Activated CD8-positive, alpha-beta T cell treated with anti-CD3 and anti-CD28 coated beads for 36 hours (primary cell): ENCODE data around the gene MTHFD2. TPM values are rescaled to one million over a fixed set of nuclear protein-coding genes. Genes with fewer than 3 reads are reported as not detected.

Source experiments
- ATAC-seq: fragments of 200-7000 bp; cut with Tn5 transposase; one replicate; pipeline ENCODE4 v1.10.0; 2021; ENCODE audit warnings: mild to moderate bottlenecking, moderate library complexity
- CTCF ChIA-PET: fragments of 350-600 bp; sonication (Branson Sonifier 250); formaldehyde crosslinking; loops from one replicate; lab custom pipeline; 2021; ENCODE audit warnings: antibody characterized with exemption; lab: Charles Lee
- POLR2A ChIA-PET: fragments of 350-600 bp; sonication (Branson Sonifier 250); formaldehyde crosslinking; loops from one replicate; lab custom pipeline; 2021; ENCODE audit warnings: antibody characterized with exemption; lab: Charles Lee
- DNase-seq: peaks from one replicate; pipeline ENCODE4 v3.0.0-alpha.2; 2020
- H3K27ac Mint-ChIP-seq: one replicate; pipeline ENCODE4 v1.8.0; 2021; ENCODE audit warnings: mild to moderate bottlenecking, mixed read lengths
- H3K27me3 Mint-ChIP-seq: one replicate; pipeline ENCODE4 v1.8.0; 2021; ENCODE audit warnings: mixed read lengths
- H3K36me3 Mint-ChIP-seq: one replicate; pipeline ENCODE4 v1.8.0; 2021; ENCODE audit warnings: low read depth, mixed read lengths
- H3K4me1 Mint-ChIP-seq: one replicate; pipeline ENCODE4 v1.8.0; 2021; ENCODE audit warnings: low read depth, mixed read lengths
- H3K4me3 Mint-ChIP-seq: one replicate; pipeline ENCODE4 v1.8.0; 2021; ENCODE audit warnings: mild to moderate bottlenecking, moderate library complexity, mixed read lengths
- H3K9me3 Mint-ChIP-seq: one replicate; pipeline ENCODE4 v1.8.0; 2021; ENCODE audit warnings: mixed read lengths
- CTCF ChIP-seq: fragments of 200-600 bp; IDR thresholded peaks from one replicate; pipeline ENCODE4 v1.8.0; 2022; ENCODE audit warnings: antibody characterized with exemption, mild to moderate bottlenecking
- intact Hi-C: fragments of 100-400 bp; cut with micrococcal nuclease; formaldehyde crosslinking; loops from one replicate; pipeline ENCODE4 v1.10.0; 2022
- total RNA-seq, 2 experiments: library from RNA; stranded (reverse); gene quantifications; one replicate each; pipeline ENCODE4 v1.2.3, GENCODE V29; 2021

MTHFD2 gene
- total RNA-seq, 2 experiments from 2014 or later: 348 to 361 TPM

- CTCF ChIA-PET: interaction anchor here (1.2 to 4.6 kb wide), 3 partner anchors 9 to 75 kb away, joined by 4 to 23 read pairs (median 16); no protein-coding TSS in a partner anchor
- DNase-seq: no peak
- ATAC-seq: no peak
- H3K36me3 Mint-ChIP-seq: no peaks in the 10 kb centered on the region
- POLR2A ChIA-PET: no interaction called here
- no peak for TF ChIP-seq CTCF
- H3K4me1 Mint-ChIP-seq: no peaks in the 10 kb centered on the region
- no peaks in the 10 kb centered on the region for H3K9me3 Mint-ChIP-seq
- H3K4me3 Mint-ChIP-seq: no peak overlapping the region
- intact Hi-C loops: loop anchor here (10.0 kb wide), 1 partner anchor 135 kb away; no protein-coding TSS in a partner anchor
- no peak overlapping the region for H3K27ac Mint-ChIP-seq
- H3K27me3 Mint-ChIP-seq: no peaks in the 10 kb centered on the region
Measured at GRCh38 chr2:74259733-74260132, 61.3 kb downstream of the MTHFD2 start.

- intact Hi-C loops: no loop called here
- Mint-ChIP-seq H3K4me3 (no peak overlapping the region), H3K4me1 (no peaks in the 10 kb centered on the region), H3K27ac (no peak overlapping the region), H3K9me3 (no peaks in the 10 kb centered on the region), H3K36me3 (no peaks in the 10 kb centered on the region), H3K27me3 (no peaks in the 10 kb centered on the region)
- no peak for DNase-seq
- ATAC-seq: no peak
- POLR2A ChIA-PET: interaction anchor here (0.9 kb wide), 1 partner anchor 27 kb away, joined by 4 read pairs; no protein-coding TSS in a partner anchor
- CTCF ChIA-PET: interaction anchor here (1.0 to 4.6 kb wide), 4 partner anchors 11 to 131 kb away, joined by 3 to 23 read pairs (median 10); no protein-coding TSS in a partner anchor
- no peak for TF ChIP-seq CTCF
Measured at GRCh38 chr2:74260495-74260894, 62.1 kb downstream of the MTHFD2 start.

- DNase-seq: no peak
Measured at GRCh38 chr2:74261204-74261864, 62.9 kb downstream of the MTHFD2 start.

GRCh38 chr2:74262681-74263080, 64.3 kb downstream of the MTHFD2 start:
- intact Hi-C loops: no loop called here
- ChIA-PET CTCF (no interaction called here), POLR2A (no interaction called here)
- TF ChIP-seq CTCF: no peak
- Mint-ChIP-seq H3K4me1 (peaks cover 12% of the 10 kb centered on the region), H3K4me3 (no peak overlapping the region), H3K9me3 (no peaks in the 10 kb centered on the region), H3K36me3 (no peaks in the 10 kb centered on the region), H3K27ac (no peak overlapping the region), H3K27me3 (no peaks in the 10 kb centered on the region)
- DNase-seq: no peak
- no peak for ATAC-seq

More at GRCh38 chr2:74261204-74261864, 62.9 kb downstream of the MTHFD2 start:
- Mint-ChIP-seq H3K4me3 (no peak overlapping the region), H3K4me1 (peaks cover 4% of the 10 kb centered on the region), H3K9me3 (no peaks in the 10 kb centered on the region), H3K27me3 (no peaks in the 10 kb centered on the region), H3K36me3 (no peaks in the 10 kb centered on the region), H3K27ac (no peak overlapping the region)
- CTCF ChIA-PET: interaction anchor here (0.9 to 4.6 kb wide), 5 partner anchors 12 to 433 kb away, joined by 3 to 23 read pairs (median 3); no protein-coding TSS in a partner anchor
- POLR2A ChIA-PET: interaction anchor here (0.9 kb wide), 1 partner anchor 26 kb away, joined by 4 read pairs; no protein-coding TSS in a partner anchor
- intact Hi-C loops: no loop called here
- ATAC-seq: no peak
- TF ChIP-seq CTCF: no peak

GRCh38 chr2:74264281-74264680, 65.9 kb downstream of the MTHFD2 start:
- intact Hi-C loops: no loop called here
- no peak for DNase-seq
- TF ChIP-seq CTCF: no peak
- Mint-ChIP-seq H3K27ac (no peak overlapping the region), H3K9me3 (no peaks in the 10 kb centered on the region), H3K27me3 (no peaks in the 10 kb centered on the region), H3K4me1 (peaks cover 12% of the 10 kb centered on the region), H3K4me3 (no peak overlapping the region), H3K36me3 (no peaks in the 10 kb centered on the region)
- ChIA-PET POLR2A (no interaction called here), CTCF (interaction anchor here (1.1 to 11.5 kb wide), 4 partner anchors 13 to 71 kb away, joined by 3 to 114 read pairs (median 6); no protein-coding TSS in a partner anchor)
- ATAC-seq: no peak
